Measurements from ENCODE around the gene SLC38A1.

DNA sequence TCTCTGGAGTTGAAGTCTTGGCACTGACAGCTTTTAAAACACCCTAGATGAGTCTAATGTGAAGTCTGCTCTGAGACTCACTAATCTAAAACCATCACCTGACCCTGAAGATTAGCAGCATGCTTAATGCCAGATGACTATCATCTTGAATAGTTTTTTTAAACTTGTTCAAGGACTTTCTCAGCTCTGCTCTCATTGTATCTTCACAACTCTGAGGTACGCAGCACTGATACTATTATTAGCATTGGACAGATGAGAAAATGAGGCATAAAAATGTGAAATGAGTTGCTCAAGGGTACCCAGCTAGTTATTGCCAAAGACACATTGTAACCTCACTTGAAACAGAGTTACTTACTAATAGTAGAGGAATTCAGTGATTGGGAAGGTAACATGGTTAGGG, 4.8 kb downstream of the SLC38A1 start:
- TF ChIP-seq GATA3 (IDR thresholded peaks at IDR 0.05; ENCODE audit: low read depth, low read length) (no peak), GATA2 (IDR thresholded peaks at IDR 0.05; ENCODE audit: low read depth, low read length) (no peak)
